HepG2 (cell line): Measurements from ENCODE around the gene TMEM130. TPM values are rescaled to one million over a fixed set of nuclear protein-coding genes. Genes with fewer than 3 reads are reported as not detected.

ENCODE experiments used
- ATAC-seq: fragments of 200-7000 bp; cut with Tn5 transposase; 3 replicates; pipeline ENCODE4 v1.9.1; 2020; ENCODE audit warnings: mild to moderate bottlenecking, moderate library complexity
- Bru-seq: library from RNA; stranded (reverse); fragments of 400-500 nt; gene quantifications from one replicate; lab custom pipeline; 2021; lab: Mats Ljungman, UMichigan
- BruChase-seq, 2 experiments: library from RNA; stranded (reverse); fragments of 400-500 nt; gene quantifications; one replicate each; lab custom pipeline; 2021; lab: Mats Ljungman, UMichigan
- BruUV-seq: library from RNA; stranded (reverse); fragments of 400-500 nt; replicated peaks from 2 replicates; lab custom pipeline; 2021; lab: Mats Ljungman, UMichigan
- CTCF ChIA-PET: fragments of 300-600 bp; formaldehyde crosslinking; extraction: SDS; loops from one replicate; lab custom pipeline; 2021; ENCODE audit warnings: low total read pairs, inconsistent platforms, low intra/inter-chr PET ratio; lab: Yijun Ruan, JAX
- POLR2A ChIA-PET: fragments of 350-600 bp; sonication (Branson Sonifier 250); formaldehyde crosslinking; loops from one replicate; lab custom pipeline; 2020; ENCODE audit warnings: antibody characterized with exemption, inconsistent platforms; lab: Yijun Ruan, JAX
- DNase-seq: peaks from one replicate; pipeline ENCODE4 v3.0.0-alpha.2; 2015; ENCODE audit warnings: low spot score
- FAIRE-seq: peaks from 3 replicates; lab custom pipeline; 2011; peaks lifted over from hg19 to GRCh38; lab: Jason Lieb, UNC
- H2AFZ ChIP-seq: one replicate; pipeline ENCODE4 v1.6.1; 2011; ENCODE audit warnings: low read length, inconsistent platforms
- H3K27ac ChIP-seq: fragments of 300-600 bp; 3 replicates; pipeline ENCODE4 v1.8.0; 2011; ENCODE audit warnings: mixed run types, mild to moderate bottlenecking, mixed read lengths, low read length, inconsistent platforms; ENCODE audit not compliant: insufficient read depth; ENCODE audit errors: extremely low read length
- H3K27me3 ChIP-seq, 2 experiments: fragments of 200-600 bp in 1 of 2; 2 replicates in 1 of 2; 3 replicates in 1 of 2; pipeline versions ENCODE4 v1.6.0 to v1.8.0; 2011; ENCODE audit warnings: low read length in 2 of 2, mild to moderate bottlenecking in 2 of 2, moderate library complexity in 2 of 2, inconsistent platforms in 1 of 2; ENCODE audit not compliant: insufficient read depth in 2 of 2, control insufficient read depth in 1 of 2
- H3K36me3 ChIP-seq, 2 experiments: fragments of 200-600 bp in 1 of 2; replicated peaks in 1 of 2; 2 replicates in 1 of 2; 3 replicates in 1 of 2; pipeline versions ENCODE4 v1.5.1 to v1.8.0; 2011; ENCODE audit warnings: low read length in 2 of 2, inconsistent platforms in 1 of 2; ENCODE audit not compliant: insufficient read depth in 2 of 2, control insufficient read depth in 1 of 2
- H3K4me1 ChIP-seq: 2 replicates; pipeline ENCODE4 v1.5.1; 2012; ENCODE audit warnings: low read length, inconsistent platforms; ENCODE audit not compliant: insufficient read depth
- H3K4me2 ChIP-seq: 2 replicates; pipeline ENCODE4 v1.6.0; 2011; ENCODE audit warnings: low read depth, low read length, inconsistent platforms
- H3K4me3 ChIP-seq, 3 experiments: fragments of 200-600 bp in 1 of 3; sonication (generic), shearing (Covaris generic) in 1 of 3; replicated peaks in 1 of 3; 2 replicates each; pipeline ENCODE4 v1.5.1; 2011 to 2016; ENCODE audit warnings: low read length in 3 of 3, inconsistent platforms in 2 of 3, low read depth in 2 of 3, mild to moderate bottlenecking in 2 of 3, control low read depth in 1 of 3, mixed read lengths in 1 of 3; ENCODE audit not compliant: insufficient read depth in 1 of 3
- H3K79me2 ChIP-seq: one replicate; pipeline ENCODE4 v1.6.1; 2011; ENCODE audit warnings: low read length, inconsistent platforms; ENCODE audit not compliant: insufficient read depth
- H3K9ac ChIP-seq: 2 replicates; pipeline ENCODE4 v1.6.0; 2011; ENCODE audit warnings: mild to moderate bottlenecking, low read depth, low read length, inconsistent platforms; ENCODE audit not compliant: insufficient read depth
- H3K9me3 ChIP-seq: 2 replicates; pipeline ENCODE4 v1.5.1; 2012; ENCODE audit warnings: mild to moderate bottlenecking, low read length
- H4K20me1 ChIP-seq: 2 replicates; pipeline ENCODE4 v1.6.0; 2011; ENCODE audit warnings: inconsistent platforms, mild to moderate bottlenecking, low read length, moderate library complexity; ENCODE audit not compliant: insufficient read depth
- ZNF800 ChIP-seq: sonication (generic); formaldehyde crosslinking; IDR thresholded peaks from 2 replicates; pipeline ENCODE4 v1.4.0; 2020; ENCODE audit warnings: missing genetic modification reagents
- ZSCAN31 ChIP-seq: sonication (generic); formaldehyde crosslinking; IDR thresholded peaks from 2 replicates; pipeline ENCODE4 v1.5.0; 2020; ENCODE audit warnings: low read depth, mild to moderate bottlenecking, missing genetic modification reagents
- WGBS: methylation state at CpG from one replicate; pipeline ENCODE4 v1.1.6; 2017; ENCODE audit warnings: low lambda C conversion rate; 5-methylcytosine and 5-hydroxymethylcytosine counted together
- in situ Hi-C: cut with HindIII; loops from 2 replicates; pipeline ENCODE4 v1.10.0; 2017; ENCODE audit warnings: low pct_unique_long_range_greater_than_20kb; ENCODE audit not compliant: extremely low pct_ligation_motif_present
- intact Hi-C: fragments of 100-400 bp; cut with micrococcal nuclease; formaldehyde crosslinking; loops from one replicate; pipeline ENCODE4 v1.10.0; 2022; ENCODE audit not compliant: unreplicated experiment
- long read RNA-seq, 2 experiments: library from RNA in 1 of 2; library from polyadenylated mRNA in 1 of 2; stranded (forward) in 1 of 2; unstranded in 1 of 2; transcript quantifications; one replicate each; pipeline ENCODE4 v2.0.0, GENCODE V29; 2019 to 2022
- polyA minus RNA-seq, 3 experiments: library from RNA; depleted of rRNA, polyadenylated mRNA; stranded (reverse); fragments of >200 nt; gene quantifications; 2 replicates each; pipeline ENCODE4 v1.2.3, GENCODE V29; 2011; ENCODE audit warnings: low replicate concordance in 1 of 3
- polyA plus RNA-seq, 8 experiments: library from polyadenylated mRNA; depleted of rRNA in 3 of 8; stranded (reverse) in 7 of 8; unstranded in 1 of 8; fragments of >200 nt; fragmentation: Illumina TruSeq in 4 of 8; extraction: Trizol in 4 of 8; gene quantifications; 2 replicates each; pipeline versions ENCODE4 v1.2.1 to v1.2.3, GENCODE V29; 2011 to 2016; ENCODE audit warnings: low read depth in 4 of 8, missing spikeins in 1 of 8, mixed read lengths in 1 of 8; ENCODE audit not compliant: insufficient read depth in 1 of 8
- total RNA-seq, 5 experiments: library from RNA; depleted of rRNA; stranded (reverse); fragments of >200 nt; fragmentation: Illumina TruSeq; extraction: Trizol; gene quantifications; 2 replicates each; pipeline ENCODE4 v1.2.3, GENCODE V29; 2016; ENCODE audit warnings: low read depth in 1 of 5

TMEM130 gene
- not detected in 2 replicates for total RNA-seq (2016; rRNA removed; fragmentation: Illumina TruSeq; extraction: Trizol)
- not detected in 2 replicates for total RNA-seq (2016; cell fraction: cytosol; rRNA removed; fragmentation: Illumina TruSeq; extraction: Trizol; ENCODE audit: low read depth)
- not detected in 2 replicates for total RNA-seq (2016; cell fraction: insoluble cytoplasmic fraction; rRNA removed; fragmentation: Illumina TruSeq; extraction: Trizol)
- not detected in 2 replicates for total RNA-seq (2016; cell fraction: membrane; rRNA removed; fragmentation: Illumina TruSeq; extraction: Trizol)
- total RNA-seq (2016; cell fraction: nucleus; rRNA removed; fragmentation: Illumina TruSeq; extraction: Trizol): not detected in 2 replicates
- polyA plus RNA-seq (2011; rRNA removed): not detected in 2 replicates
- not detected in 2 replicates for polyA plus RNA-seq (2011; cell fraction: cytosol; rRNA removed)
- polyA plus RNA-seq (2011; cell fraction: nucleus; rRNA removed): not detected in 2 replicates
- polyA plus RNA-seq (2012): not detected in 2 replicates
- polyA plus RNA-seq (2016; cell fraction: cytosol; fragmentation: Illumina TruSeq; extraction: Trizol; ENCODE audit: low read depth): not detected in 2 replicates
- not detected in 2 replicates for polyA plus RNA-seq (2016; cell fraction: insoluble cytoplasmic fraction; fragmentation: Illumina TruSeq; extraction: Trizol; ENCODE audit: low read depth)
- polyA plus RNA-seq (2016; cell fraction: membrane; fragmentation: Illumina TruSeq; extraction: Trizol; ENCODE audit: low read depth): not detected in 2 replicates
- polyA plus RNA-seq (2016; cell fraction: nucleus; fragmentation: Illumina TruSeq; extraction: Trizol; ENCODE audit: insufficient read depth, low read depth): not detected in 2 replicates
- polyA minus RNA-seq (2011; rRNA and poly(A)+ RNA removed; ENCODE audit: low replicate concordance): not detected in 2 replicates
- polyA minus RNA-seq (2011; cell fraction: cytosol; rRNA and poly(A)+ RNA removed): not detected in 2 replicates
- polyA minus RNA-seq (2011; cell fraction: nucleus; rRNA and poly(A)+ RNA removed): not detected in 2 replicates
- Bru-seq, nascent RNA: percentile 5 among the genes with signal in this experiment
- percentile 5 among the genes with signal in this experiment for BruChase-seq, experiment 1, labeled RNA remaining after a 6-hour chase
- BruChase-seq, experiment 2, labeled RNA remaining after a 2-hour chase: not detected
- long read RNA-seq, experiment 1: 0 reads
- long read RNA-seq, experiment 2, partial matches to known transcripts: 0 of 1 reads
- long read RNA-seq, experiment 2, other reads (novel, unspliced or antisense): 1 of 1 reads

GRCh38 chr7:98869597-98870120 lies at the start of gene TMEM130:
TMEM130 (minus strand) TSS chr7:98870014; CDS start chr7:98869861, 153 bp downstream.
- Histone ChIP-seq H3K79me2 (no peaks in the 10 kb centered on the region), H2AFZ (no peak within 1 kb of the TSS), H4K20me1 (no peaks in the 10 kb centered on the region), H3K9ac (no peak within 1 kb of the TSS), H3K4me1 (peaks cover 42% of the 10 kb centered on the region)
- peak; percentile 8; the same call in 1 of the 3 replicates for ATAC-seq
- 0% methylated on average over 1 of the region's 69 CpGs for WGBS
- CTCF ChIA-PET: no interaction called here
- POLR2A ChIA-PET: no interaction called here
- TF ChIP-seq ZSCAN31 (CRISPR knock-in tag) (no peak), ZNF800 (CRISPR knock-in tag) (peak; percentile 98)
- TF ChIP-seq, all 625 proteins: peak for 1
- FAIRE-seq: no peak
- BruUV-seq: no TSS peak
- DNase-seq: no peak
- in situ Hi-C loops: no loop called here
- peak within 1 kb of the TSS in 1 of 3 experiments; percentile 48; a peak in 1 of 6 replicates for H3K4me3 ChIP-seq
- H3K27ac ChIP-seq: no peak within 1 kb of the TSS
- H3K4me2 ChIP-seq: peak within 1 kb of the TSS; percentile 47
- H3K27me3 ChIP-seq: peaks cover 5 to 33% of the 10 kb centered on the region in 2 experiments
- H3K36me3 ChIP-seq: no peaks in the 10 kb centered on the region
- no peaks in the 10 kb centered on the region for H3K9me3 ChIP-seq
- intact Hi-C loops: no loop called here
